Measurements from ENCODE around the gene PDX1.

PDX1 gene

DNA sequence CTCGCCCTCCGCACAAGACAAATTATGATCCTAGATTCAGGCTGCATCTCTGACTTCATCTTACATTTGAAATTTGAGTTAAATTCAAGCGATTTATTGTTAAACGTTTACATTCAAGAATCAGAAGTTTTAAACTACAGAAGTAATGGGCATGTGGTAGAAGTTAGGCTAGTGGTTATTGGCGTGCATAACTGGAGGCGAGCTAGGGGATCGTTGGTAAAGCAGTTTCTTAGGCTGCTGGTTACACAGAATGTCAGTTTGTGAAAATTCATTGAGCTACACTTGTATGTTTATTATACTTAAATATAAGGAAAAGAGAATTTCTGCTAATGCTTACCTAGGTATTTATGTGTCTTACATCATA is 50.0 kb downstream of the PDX1 start:
- TF ChIP-seq, protein P1, sequence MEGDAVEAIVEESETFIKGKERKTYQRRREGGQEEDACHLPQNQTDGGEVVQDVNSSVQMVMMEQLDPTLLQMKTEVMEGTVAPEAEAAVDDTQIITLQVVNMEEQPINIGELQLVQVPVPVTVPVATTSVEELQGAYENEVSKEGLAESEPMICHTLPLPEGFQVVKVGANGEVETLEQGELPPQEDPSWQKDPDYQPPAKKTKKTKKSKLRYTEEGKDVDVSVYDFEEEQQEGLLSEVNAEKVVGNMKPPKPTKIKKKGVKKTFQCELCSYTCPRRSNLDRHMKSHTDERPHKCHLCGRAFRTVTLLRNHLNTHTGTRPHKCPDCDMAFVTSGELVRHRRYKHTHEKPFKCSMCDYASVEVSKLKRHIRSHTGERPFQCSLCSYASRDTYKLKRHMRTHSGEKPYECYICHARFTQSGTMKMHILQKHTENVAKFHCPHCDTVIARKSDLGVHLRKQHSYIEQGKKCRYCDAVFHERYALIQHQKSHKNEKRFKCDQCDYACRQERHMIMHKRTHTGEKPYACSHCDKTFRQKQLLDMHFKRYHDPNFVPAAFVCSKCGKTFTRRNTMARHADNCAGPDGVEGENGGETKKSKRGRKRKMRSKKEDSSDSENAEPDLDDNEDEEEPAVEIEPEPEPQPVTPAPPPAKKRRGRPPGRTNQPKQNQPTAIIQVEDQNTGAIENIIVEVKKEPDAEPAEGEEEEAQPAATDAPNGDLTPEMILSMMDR (conservative IDR thresholded peaks at IDR 0.05) = no peak
- no peak for TF ChIP-seq ZFX (IDR thresholded peaks at IDR 0.05)
- no peak overlapping the region for H3K27ac ChIP-seq

DNA sequence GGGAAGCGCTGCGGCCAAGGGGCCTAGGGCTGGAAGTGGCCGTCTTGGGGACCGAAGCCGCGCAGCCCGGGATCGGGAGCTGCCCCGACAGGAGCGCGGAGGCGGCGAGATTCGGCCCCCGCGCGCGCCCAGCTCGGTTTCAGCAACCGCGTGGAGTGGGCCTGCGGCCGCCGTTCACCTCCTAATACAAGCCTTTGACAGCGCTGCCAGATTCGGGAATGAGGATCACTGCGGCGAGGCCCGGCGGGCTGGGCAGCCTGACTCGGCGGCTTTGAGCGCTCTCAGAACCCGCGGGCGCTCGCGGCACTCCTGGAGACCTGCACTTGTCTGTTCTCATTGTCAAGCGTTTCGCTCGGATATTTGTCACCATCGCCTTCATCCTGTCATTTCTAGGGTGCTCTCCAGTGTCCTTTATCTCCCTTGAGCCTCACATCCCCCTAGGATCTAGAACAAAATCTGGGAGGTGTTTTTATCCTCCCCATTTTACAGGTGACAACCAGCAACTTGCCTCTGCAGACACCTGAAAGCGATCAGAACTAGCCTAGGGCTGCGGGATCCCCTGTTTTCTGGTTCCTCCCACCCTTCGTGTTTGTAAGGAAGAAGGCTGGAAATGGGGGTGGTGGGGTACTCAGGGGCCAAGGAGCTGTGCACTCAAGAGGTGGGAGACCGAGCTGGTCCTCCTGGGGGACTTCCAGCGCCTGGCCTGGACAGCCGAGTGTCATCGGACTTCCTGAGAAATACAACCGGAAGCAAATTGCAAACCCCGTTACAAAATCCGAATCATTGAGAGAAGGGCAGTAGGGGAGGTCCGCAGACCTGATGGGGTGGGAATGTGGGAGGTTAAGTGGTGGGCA is 50.8 kb downstream of the PDX1 start:
- H3K27ac ChIP-seq = no peak overlapping the region
- no peak for TF ChIP-seq ZFX (IDR thresholded peaks at IDR 0.05)
- TF ChIP-seq, protein P1 (conservative IDR thresholded peaks at IDR 0.05) = no peak

DNA sequence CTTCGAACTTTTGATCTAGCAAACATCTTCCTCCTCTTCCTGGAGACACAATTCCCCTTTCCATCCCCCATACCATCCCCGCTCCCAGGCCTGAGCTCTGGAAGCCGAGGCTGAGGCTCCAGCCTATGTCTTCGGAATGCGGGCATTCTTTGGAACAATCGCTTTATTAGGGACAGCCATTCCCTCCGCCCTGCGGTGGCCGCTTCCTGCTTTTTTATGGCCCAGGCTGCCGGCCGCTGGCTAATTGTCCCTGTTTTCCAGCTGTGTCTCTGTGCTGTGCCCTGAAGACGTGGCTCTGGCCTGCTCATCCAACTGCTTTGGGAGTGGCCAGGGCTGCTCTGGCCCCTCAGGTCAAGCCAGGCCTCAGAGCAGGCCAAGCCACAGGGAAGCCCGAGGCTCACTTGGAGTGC is 51.4 kb downstream of the PDX1 start:
- no peak overlapping the region for H3K27ac ChIP-seq
- TF ChIP-seq ZFX (IDR thresholded peaks at IDR 0.05) = no peak
- TF ChIP-seq, protein P1 (conservative IDR thresholded peaks at IDR 0.05) = no peak

DNA sequence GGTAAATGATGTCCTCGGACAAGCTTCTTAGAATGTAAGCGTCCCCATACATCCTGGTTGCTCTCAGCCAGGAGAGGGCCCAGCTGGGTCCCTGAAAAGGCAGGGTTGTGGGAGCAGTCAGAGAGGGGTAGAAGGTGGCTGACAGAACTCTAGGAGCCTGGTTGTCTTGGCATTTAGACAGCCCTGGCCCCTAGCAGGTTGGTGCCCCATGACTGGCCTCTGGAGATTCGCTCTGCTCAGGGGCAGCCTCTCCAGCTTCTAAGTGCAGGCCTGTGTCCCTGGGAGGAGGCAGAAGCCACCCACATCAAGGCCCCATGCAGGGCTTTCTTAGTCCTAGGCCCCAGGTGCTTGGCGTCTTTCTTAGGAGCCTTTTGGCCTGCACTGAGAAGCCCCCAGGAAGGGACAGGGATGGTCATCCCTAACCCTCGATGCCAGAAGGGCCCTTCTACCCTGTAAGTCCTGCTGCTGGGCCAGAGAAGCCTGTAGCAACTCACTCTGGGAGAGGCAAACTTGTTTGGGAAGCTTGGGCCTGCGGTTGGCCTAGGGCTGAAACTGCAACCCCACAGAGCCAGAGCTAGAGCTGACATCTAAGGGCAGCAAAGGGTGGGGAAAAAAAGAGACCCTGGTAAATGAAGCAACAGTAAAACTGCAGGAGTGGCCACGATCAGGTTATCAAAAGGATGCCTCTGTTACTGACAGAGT is 52.1 kb downstream of the PDX1 start:
- H3K27ac ChIP-seq = no peak overlapping the region
- no peak for TF ChIP-seq ZFX (IDR thresholded peaks at IDR 0.05)
- TF ChIP-seq, protein P1 (conservative IDR thresholded peaks at IDR 0.05) = no peak

DNA sequence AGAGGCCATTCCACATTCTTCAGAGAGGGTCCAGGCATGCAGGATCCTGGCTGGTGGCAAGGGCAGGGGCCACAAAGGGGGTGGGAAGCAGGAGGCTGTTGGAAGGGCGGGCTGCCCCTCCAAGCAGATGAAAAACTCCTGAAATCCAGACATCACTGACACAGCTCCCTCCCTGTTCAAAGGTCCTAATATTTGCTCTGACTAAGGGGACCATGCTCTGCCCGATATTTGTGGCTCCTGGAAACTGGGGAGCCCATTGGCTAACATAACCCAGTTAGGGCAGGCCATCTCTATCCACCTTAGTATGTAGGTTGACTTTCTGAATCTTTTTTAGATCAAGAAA is 52.6 kb downstream of the PDX1 start:
- no peak overlapping the region for H3K27ac ChIP-seq
- TF ChIP-seq ZFX (IDR thresholded peaks at IDR 0.05) = no peak
- TF ChIP-seq, protein P1 (conservative IDR thresholded peaks at IDR 0.05) = no peak

DNA sequence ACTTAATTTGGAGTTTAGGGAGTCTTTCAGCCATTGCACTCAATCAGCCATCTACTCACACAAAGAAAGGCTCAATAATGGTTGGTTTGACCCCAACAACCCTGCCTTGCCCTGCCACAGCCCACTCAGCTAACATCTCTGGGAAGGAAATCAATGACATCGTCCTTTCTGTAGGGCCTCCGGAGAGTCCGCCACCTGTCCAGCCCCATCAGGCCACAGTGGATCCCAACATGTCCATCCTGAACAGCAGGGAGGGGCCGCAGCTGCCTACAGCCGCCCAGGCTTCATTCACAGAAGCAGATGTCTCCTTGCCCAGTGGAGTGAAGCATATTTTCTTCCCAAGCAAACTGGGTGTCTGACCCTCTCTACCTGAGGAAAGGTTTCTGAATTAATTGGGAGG is 53.5 kb downstream of the PDX1 start:
- no peak overlapping the region for H3K27ac ChIP-seq
- TF ChIP-seq, protein P1 (conservative IDR thresholded peaks at IDR 0.05) = no peak
- TF ChIP-seq ZFX (IDR thresholded peaks at IDR 0.05) = no peak

DNA sequence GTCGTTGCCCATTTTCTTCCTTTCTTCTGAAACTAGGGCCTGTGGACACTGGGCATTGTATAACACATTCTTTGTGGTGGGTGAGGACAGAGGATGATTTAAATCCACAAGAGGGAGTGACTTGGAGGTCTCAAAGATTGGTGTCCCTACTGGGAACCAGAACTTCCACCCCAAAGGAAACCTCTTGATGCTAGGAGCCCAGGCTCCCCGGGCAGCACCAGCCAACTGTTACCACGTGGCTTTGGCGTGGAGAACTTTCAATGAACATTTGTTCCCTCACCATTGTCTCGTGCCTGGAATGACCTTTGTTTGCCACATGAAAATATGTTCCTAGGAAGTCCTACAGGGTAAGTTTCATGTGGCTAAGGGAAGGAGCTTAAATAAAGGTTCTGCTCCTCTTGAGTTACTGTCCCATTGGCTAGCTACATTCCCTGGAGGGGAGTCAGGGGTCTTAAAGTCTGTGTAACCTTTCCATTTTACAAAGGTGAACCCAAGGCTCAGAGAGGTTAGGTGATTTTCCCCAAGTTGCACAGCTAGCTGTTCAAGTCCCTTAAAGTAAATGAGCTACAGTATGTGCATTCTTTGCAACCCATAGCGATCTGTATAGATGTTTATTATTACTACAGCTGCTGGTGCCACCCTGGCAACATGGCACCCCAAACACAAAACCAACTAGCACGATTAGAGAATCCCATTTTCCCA is 54.3 kb downstream of the PDX1 start:
- TF ChIP-seq, protein P1 (conservative IDR thresholded peaks at IDR 0.05) = no peak
- no peak for TF ChIP-seq ZFX (IDR thresholded peaks at IDR 0.05)
- no peak overlapping the region for H3K27ac ChIP-seq
